GM18526 (cell line): ENCODE data around the gene TTC32.

Experiments used
- POLR2A ChIP-seq: IDR thresholded peaks from 3 replicates; pipeline ENCODE4 v1.6.1; 2011; ENCODE audit not compliant: insufficient read length; ENCODE audit errors: extremely low read depth

Gene TTC32

GRCh38 chr2:19900931-19901441, 797 bp downstream of the TTC32 start:
- TF ChIP-seq POLR2A, result no peak

GRCh38 chr2:19899985-19900930, 1.5 kb downstream of the TTC32 start:
- TF ChIP-seq POLR2A, result no peak

- TF ChIP-seq POLR2A, result no peak
These were observed 3.0 kb downstream of the TTC32 start for GRCh38 chr2:19898592-19899329.

- TF ChIP-seq POLR2A, result no peak
These were observed 4.0 kb downstream of the TTC32 start for GRCh38 chr2:19897623-19898245.

GRCh38 chr2:19895535-19895934, 6.2 kb downstream of the TTC32 start:
- no peak for TF ChIP-seq POLR2A

GRCh38 chr2:19894134-19894792, 7.5 kb downstream of the TTC32 start:
- no peak for TF ChIP-seq POLR2A

- no peak for TF ChIP-seq POLR2A
These were observed 8.2 kb downstream of the TTC32 start for GRCh38 chr2:19893520-19894133.

- TF ChIP-seq POLR2A, result no peak
These were observed 11.7 kb downstream of the TTC32 start for GRCh38 chr2:19890104-19890503.

GRCh38 chr2:19888831-19889230, 13.0 kb downstream of the TTC32 start:
- no peak for TF ChIP-seq POLR2A

GRCh38 chr2:19887510-19887909, 14.3 kb downstream of the TTC32 start:
- no peak for TF ChIP-seq POLR2A

- no peak for TF ChIP-seq POLR2A
These were observed 15.5 kb downstream of the TTC32 start for GRCh38 chr2:19886261-19886660.

- no peak for TF ChIP-seq POLR2A
These were observed 16.0 kb downstream of the TTC32 start for GRCh38 chr2:19885791-19886190.

- TF ChIP-seq POLR2A, result no peak
These were observed 17.6 kb downstream of the TTC32 start for GRCh38 chr2:19883971-19884720.

GRCh38 chr2:19883486-19883885, 18.3 kb downstream of the TTC32 start:
- no peak for TF ChIP-seq POLR2A
